Measurements from ENCODE around the gene SLC37A4. TPM values are rescaled to one million over a fixed set of nuclear protein-coding genes. Genes with fewer than 3 reads are reported as not detected.

The SLC37A4 gene
- total and polyA plus RNA-seq, 10 of the 15 experiments (the other 5 are each of a cell fraction or from before 2014, with no cell fraction given): 11.6 to 29.7 (median 20.4) TPM

DNA sequence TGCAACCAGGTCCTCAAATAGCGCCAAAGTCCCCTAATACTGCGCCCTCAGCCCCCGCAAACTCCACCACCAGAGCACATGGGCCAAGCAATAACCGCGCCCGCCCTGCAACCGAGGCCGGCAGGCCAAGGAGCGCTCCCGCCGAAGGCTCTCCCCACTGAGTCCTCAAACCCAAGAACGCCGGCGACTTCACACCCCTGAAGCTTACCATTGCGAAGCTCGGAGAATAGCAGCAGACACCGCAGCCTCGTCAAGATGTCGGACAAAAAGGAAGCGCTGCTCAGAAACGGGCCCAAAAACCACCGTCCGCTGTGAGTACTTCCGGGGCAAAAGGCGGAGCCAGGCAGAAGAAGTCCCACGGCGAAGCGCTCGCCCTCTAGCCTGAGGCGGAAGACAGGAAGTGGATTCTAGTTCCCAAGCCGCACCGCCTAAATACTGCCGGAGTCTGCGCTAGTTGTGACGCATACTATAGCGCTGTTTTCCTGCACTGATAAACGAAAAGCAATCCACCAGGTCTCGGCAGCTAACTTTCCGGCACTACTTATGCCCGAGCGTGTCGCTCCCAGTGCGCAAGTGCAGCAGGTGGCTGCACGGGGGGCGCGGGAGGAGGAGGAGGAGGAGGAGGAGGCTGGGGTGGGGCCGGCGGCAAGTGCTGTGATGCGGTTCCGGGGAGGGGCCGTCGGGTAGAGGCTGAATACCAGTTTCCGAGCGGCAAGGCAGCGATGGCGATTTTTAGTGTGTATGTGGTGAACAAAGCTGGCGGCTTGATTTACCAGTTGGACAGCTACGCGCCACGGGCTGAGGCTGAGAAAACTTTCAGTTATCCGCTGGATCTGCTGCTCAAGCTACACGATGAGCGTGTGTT is 12.4 kb downstream of the SLC37A4 start, which contains the start of the genes RPS25 and TRAPPC4 (continued):
- TF ChIP-seq, protein P1, sequence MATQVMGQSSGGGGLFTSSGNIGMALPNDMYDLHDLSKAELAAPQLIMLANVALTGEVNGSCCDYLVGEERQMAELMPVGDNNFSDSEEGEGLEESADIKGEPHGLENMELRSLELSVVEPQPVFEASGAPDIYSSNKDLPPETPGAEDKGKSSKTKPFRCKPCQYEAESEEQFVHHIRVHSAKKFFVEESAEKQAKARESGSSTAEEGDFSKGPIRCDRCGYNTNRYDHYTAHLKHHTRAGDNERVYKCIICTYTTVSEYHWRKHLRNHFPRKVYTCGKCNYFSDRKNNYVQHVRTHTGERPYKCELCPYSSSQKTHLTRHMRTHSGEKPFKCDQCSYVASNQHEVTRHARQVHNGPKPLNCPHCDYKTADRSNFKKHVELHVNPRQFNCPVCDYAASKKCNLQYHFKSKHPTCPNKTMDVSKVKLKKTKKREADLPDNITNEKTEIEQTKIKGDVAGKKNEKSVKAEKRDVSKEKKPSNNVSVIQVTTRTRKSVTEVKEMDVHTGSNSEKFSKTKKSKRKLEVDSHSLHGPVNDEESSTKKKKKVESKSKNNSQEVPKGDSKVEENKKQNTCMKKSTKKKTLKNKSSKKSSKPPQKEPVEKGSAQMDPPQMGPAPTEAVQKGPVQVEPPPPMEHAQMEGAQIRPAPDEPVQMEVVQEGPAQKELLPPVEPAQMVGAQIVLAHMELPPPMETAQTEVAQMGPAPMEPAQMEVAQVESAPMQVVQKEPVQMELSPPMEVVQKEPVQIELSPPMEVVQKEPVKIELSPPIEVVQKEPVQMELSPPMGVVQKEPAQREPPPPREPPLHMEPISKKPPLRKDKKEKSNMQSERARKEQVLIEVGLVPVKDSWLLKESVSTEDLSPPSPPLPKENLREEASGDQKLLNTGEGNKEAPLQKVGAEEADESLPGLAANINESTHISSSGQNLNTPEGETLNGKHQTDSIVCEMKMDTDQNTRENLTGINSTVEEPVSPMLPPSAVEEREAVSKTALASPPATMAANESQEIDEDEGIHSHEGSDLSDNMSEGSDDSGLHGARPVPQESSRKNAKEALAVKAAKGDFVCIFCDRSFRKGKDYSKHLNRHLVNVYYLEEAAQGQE (IDR thresholded peaks at IDR 0.05; ENCODE audit: low read depth, low read length): peak; percentile 7; the same call in 1 of the 2 replicates
- no peak for TF ChIP-seq IRF4 (IDR thresholded peaks at IDR 0.05; ENCODE audit: low read depth, low read length)
- TF ChIP-seq ZNF274 (IDR thresholded peaks at IDR 0.05; ENCODE audit: insufficient read depth, insufficient read length): no peak
- TF ChIP-seq FOXK2 (IDR thresholded peaks at IDR 0.05): no peak; the same call in 1 of the 2 replicates
- TF ChIP-seq, protein P2, sequence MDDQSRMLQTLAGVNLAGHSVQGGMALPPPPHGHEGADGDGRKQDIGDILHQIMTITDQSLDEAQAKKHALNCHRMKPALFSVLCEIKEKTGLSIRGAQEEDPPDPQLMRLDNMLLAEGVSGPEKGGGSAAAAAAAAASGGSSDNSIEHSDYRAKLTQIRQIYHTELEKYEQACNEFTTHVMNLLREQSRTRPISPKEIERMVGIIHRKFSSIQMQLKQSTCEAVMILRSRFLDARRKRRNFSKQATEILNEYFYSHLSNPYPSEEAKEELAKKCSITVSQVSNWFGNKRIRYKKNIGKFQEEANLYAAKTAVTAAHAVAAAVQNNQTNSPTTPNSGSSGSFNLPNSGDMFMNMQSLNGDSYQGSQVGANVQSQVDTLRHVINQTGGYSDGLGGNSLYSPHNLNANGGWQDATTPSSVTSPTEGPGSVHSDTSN (IDR thresholded peaks at IDR 0.05; ENCODE audit: insufficient replicate concordance, low read depth, low read length): no peak
- TF ChIP-seq SMAD5 (IDR thresholded peaks at IDR 0.05; ENCODE audit: low read depth): peak; percentile 79
- TF ChIP-seq, protein P3, sequence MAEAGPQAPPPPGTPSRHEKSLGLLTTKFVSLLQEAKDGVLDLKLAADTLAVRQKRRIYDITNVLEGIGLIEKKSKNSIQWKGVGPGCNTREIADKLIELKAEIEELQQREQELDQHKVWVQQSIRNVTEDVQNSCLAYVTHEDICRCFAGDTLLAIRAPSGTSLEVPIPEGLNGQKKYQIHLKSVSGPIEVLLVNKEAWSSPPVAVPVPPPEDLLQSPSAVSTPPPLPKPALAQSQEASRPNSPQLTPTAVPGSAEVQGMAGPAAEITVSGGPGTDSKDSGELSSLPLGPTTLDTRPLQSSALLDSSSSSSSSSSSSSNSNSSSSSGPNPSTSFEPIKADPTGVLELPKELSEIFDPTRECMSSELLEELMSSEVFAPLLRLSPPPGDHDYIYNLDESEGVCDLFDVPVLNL (IDR thresholded peaks at IDR 0.05; ENCODE audit: low read depth, low read length): peak; percentile 6; the same call in 1 of the 2 replicates
- no peak for TF ChIP-seq EED (IDR thresholded peaks at IDR 0.05; ENCODE audit: low read depth)
- no peak for TF ChIP-seq ZNF384 (IDR thresholded peaks at IDR 0.05; ENCODE audit: borderline replicate concordance, low read depth, low read length)
- TF ChIP-seq, protein P4, sequence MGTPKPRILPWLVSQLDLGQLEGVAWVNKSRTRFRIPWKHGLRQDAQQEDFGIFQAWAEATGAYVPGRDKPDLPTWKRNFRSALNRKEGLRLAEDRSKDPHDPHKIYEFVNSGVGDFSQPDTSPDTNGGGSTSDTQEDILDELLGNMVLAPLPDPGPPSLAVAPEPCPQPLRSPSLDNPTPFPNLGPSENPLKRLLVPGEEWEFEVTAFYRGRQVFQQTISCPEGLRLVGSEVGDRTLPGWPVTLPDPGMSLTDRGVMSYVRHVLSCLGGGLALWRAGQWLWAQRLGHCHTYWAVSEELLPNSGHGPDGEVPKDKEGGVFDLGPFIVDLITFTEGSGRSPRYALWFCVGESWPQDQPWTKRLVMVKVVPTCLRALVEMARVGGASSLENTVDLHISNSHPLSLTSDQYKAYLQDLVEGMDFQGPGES (IDR thresholded peaks at IDR 0.05): no peak
- TF ChIP-seq SREBF1 (IDR thresholded peaks at IDR 0.05; ENCODE audit: low read length): peak; percentile 81
- 0 out of 2 replicates have a peak, but pooled peaks have one; percentile 30 for TF ChIP-seq HDGF (IDR thresholded peaks at IDR 0.05)
- TF ChIP-seq, protein P5, sequence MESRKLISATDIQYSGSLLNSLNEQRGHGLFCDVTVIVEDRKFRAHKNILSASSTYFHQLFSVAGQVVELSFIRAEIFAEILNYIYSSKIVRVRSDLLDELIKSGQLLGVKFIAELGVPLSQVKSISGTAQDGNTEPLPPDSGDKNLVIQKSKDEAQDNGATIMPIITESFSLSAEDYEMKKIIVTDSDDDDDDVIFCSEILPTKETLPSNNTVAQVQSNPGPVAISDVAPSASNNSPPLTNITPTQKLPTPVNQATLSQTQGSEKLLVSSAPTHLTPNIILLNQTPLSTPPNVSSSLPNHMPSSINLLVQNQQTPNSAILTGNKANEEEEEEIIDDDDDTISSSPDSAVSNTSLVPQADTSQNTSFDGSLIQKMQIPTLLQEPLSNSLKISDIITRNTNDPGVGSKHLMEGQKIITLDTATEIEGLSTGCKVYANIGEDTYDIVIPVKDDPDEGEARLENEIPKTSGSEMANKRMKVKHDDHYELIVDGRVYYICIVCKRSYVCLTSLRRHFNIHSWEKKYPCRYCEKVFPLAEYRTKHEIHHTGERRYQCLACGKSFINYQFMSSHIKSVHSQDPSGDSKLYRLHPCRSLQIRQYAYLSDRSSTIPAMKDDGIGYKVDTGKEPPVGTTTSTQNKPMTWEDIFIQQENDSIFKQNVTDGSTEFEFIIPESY (IDR thresholded peaks at IDR 0.05): no peak
- TF ChIP-seq, protein P6, sequence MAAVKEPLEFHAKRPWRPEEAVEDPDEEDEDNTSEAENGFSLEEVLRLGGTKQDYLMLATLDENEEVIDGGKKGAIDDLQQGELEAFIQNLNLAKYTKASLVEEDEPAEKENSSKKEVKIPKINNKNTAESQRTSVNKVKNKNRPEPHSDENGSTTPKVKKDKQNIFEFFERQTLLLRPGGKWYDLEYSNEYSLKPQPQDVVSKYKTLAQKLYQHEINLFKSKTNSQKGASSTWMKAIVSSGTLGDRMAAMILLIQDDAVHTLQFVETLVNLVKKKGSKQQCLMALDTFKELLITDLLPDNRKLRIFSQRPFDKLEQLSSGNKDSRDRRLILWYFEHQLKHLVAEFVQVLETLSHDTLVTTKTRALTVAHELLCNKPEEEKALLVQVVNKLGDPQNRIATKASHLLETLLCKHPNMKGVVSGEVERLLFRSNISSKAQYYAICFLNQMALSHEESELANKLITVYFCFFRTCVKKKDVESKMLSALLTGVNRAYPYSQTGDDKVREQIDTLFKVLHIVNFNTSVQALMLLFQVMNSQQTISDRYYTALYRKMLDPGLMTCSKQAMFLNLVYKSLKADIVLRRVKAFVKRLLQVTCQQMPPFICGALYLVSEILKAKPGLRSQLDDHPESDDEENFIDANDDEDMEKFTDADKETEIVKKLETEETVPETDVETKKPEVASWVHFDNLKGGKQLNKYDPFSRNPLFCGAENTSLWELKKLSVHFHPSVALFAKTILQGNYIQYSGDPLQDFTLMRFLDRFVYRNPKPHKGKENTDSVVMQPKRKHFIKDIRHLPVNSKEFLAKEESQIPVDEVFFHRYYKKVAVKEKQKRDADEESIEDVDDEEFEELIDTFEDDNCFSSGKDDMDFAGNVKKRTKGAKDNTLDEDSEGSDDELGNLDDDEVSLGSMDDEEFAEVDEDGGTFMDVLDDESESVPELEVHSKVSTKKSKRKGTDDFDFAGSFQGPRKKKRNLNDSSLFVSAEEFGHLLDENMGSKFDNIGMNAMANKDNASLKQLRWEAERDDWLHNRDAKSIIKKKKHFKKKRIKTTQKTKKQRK (IDR thresholded peaks at IDR 0.05; ENCODE audit: low read depth, low read length): no peak
- TF ChIP-seq ZNF207 (IDR thresholded peaks at IDR 0.05; ENCODE audit: borderline replicate concordance): peak; percentile 44; the same call in 1 of the 2 replicates
- TF ChIP-seq SREBF2 (IDR thresholded peaks at IDR 0.05; ENCODE audit: low read length): 0 out of 2 replicates have a peak, but pooled peaks have one; percentile 15
